Natural killer cell (primary cell): ENCODE data around the gene OSGIN1. TPM values are rescaled to one million over a fixed set of nuclear protein-coding genes. Genes with fewer than 3 reads are reported as not detected.

Experiments
- ATAC-seq, 3 donors: fragments of 150-1000 bp in 2 of 3; fragments of 200-7000 bp in 1 of 3; cut with Tn5 transposase; 1 replicate in 1 of 3; 2 replicates in 2 of 3; pipeline ENCODE4 v1.10.0; 2021; ENCODE audit warnings: mild to moderate bottlenecking in 2 of 3, moderate library complexity in 2 of 3
- DNase-seq, 2 donors: peaks; one replicate each; pipeline versions ENCODE4 v3.0.0 to v3.0.0-alpha.2; 2013 to 2021; ENCODE audit warnings: mixed read lengths in 1 of 2
- H3K27ac ChIP-seq: one replicate; pipeline ENCODE4 v1.5.1; 2013; ENCODE audit warnings: mild to moderate bottlenecking, low read length
- H3K27me3 ChIP-seq: one replicate; pipeline ENCODE4 v1.6.1; 2013; ENCODE audit warnings: low read length; ENCODE audit not compliant: control insufficient read depth, insufficient read depth
- H3K36me3 ChIP-seq: one replicate; pipeline ENCODE4 v1.6.1; 2013; ENCODE audit warnings: low read length; ENCODE audit not compliant: control insufficient read depth, insufficient read depth
- H3K4me1 ChIP-seq: one replicate; pipeline ENCODE4 v1.6.1; 2013; ENCODE audit warnings: low read length; ENCODE audit not compliant: control insufficient read depth, insufficient read depth
- H3K4me3 ChIP-seq: one replicate; pipeline ENCODE4 v1.5.1; 2013; ENCODE audit warnings: low read length
- H3K9me3 ChIP-seq: one replicate; pipeline ENCODE4 v1.6.1; 2013; ENCODE audit warnings: low read length; ENCODE audit not compliant: control insufficient read depth, insufficient read depth
- H3K27ac Mint-ChIP-seq, 2 donors: one replicate each; pipeline ENCODE4 v1.8.0; 2022; ENCODE audit warnings: mild to moderate bottlenecking in 2 of 2, mixed read lengths in 2 of 2, moderate library complexity in 1 of 2
- H3K27me3 Mint-ChIP-seq, 2 donors: one replicate each; pipeline ENCODE4 v1.8.0; 2022; ENCODE audit warnings: low read depth in 2 of 2, mixed read lengths in 2 of 2
- H3K36me3 Mint-ChIP-seq: one replicate; pipeline ENCODE4 v1.8.0; 2022; ENCODE audit warnings: mixed read lengths
- H3K4me1 Mint-ChIP-seq, 2 donors: one replicate each; pipeline ENCODE4 v1.8.0; 2022; ENCODE audit warnings: mixed read lengths in 2 of 2
- H3K4me3 Mint-ChIP-seq: one replicate; pipeline ENCODE4 v1.8.0; 2022; ENCODE audit warnings: mild to moderate bottlenecking, moderate library complexity, mixed read lengths
- H3K9me3 Mint-ChIP-seq, 2 donors: one replicate each; pipeline ENCODE4 v1.8.0; 2022; ENCODE audit warnings: mixed read lengths in 2 of 2
- CTCF ChIP-seq: fragments of 200-600 bp; IDR thresholded peaks from one replicate; pipeline ENCODE4 v1.8.0; 2022; ENCODE audit warnings: antibody characterized with exemption
- WGBS: methylation state at CpG from one replicate; pipeline ENCODE4 v1.1.7; 2013; ENCODE audit warnings: missing lambda C conversion rate; ENCODE audit not compliant: insufficient coverage; 5-methylcytosine and 5-hydroxymethylcytosine counted together
- intact Hi-C: fragments of 100-400 bp; cut with micrococcal nuclease; formaldehyde crosslinking; loops from one replicate; pipeline ENCODE4 v1.14.2; 2022
- total RNA-seq, 4 donors: library from RNA; stranded (reverse); fragments of 120-200 nt in 1 of 4; gene quantifications; one replicate each; pipeline versions ENCODE4 v1.2.3 to v1.2.4, GENCODE V29; 2013 to 2022

The OSGIN1 gene
- total RNA-seq, 3 donors from 2014 or later (not counting 1 experiment from before 2014, with no cell fraction given): 3.9 to 4.1 (median 4.0) TPM

DNA sequence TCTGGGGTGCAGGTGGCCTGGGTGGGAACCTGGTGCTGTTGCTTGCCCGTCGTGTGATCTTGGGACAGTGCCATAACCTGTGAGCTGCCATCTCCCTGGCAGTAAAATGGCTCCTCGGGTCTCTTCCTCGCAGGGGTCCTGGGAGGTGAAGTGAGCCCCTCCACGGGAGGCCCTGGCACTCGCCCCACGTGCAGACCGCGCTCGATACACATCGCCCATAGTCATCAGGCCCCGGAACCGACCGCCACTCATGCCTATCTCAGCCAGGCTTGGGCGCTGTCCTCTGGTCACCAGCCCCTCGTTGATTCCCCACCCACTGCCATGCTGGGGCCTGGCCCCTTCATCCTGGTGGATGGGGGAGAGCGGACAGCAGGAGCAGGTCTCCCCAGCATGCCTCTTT lies 21.5 kb upstream of the OSGIN1 start:
- Histone ChIP-seq H3K9me3 (no peaks in the 10 kb centered on the region), H3K4me1 (peaks cover 18% of the 10 kb centered on the region), H3K36me3 (no peaks in the 10 kb centered on the region), H3K27me3 (no peaks in the 10 kb centered on the region), H3K27ac (no peak overlapping the region), H3K4me3 (no peak overlapping the region)
- 95% methylated on average over 17 of the region's 17 CpGs for WGBS
- no peak overlapping the region for H3K27ac Mint-ChIP-seq
- ATAC-seq: no peak
- peaks cover 9 to 20% of the 10 kb centered on the region in 2 donors for H3K4me1 Mint-ChIP-seq
- H3K9me3 Mint-ChIP-seq: no peaks in the 10 kb centered on the region
- no peak overlapping the region for H3K4me3 Mint-ChIP-seq
- no peak for TF ChIP-seq CTCF
- intact Hi-C loops: no loop called here
- H3K27me3 Mint-ChIP-seq: no peaks in the 10 kb centered on the region
- DNase-seq: no peak
- H3K36me3 Mint-ChIP-seq: no peaks in the 10 kb centered on the region

- Mint-ChIP-seq H3K36me3 (no peaks in the 10 kb centered on the region), H3K4me3 (no peak overlapping the region), H3K27ac (no peak overlapping the region), H3K9me3 (no peaks in the 10 kb centered on the region), H3K4me1 (peaks cover 9 to 18% of the 10 kb centered on the region in 2 donors), H3K27me3 (no peaks in the 10 kb centered on the region)
- H3K9me3 ChIP-seq: no peaks in the 10 kb centered on the region
- no peaks in the 10 kb centered on the region for H3K36me3 ChIP-seq
- peaks cover 12% of the 10 kb centered on the region for H3K4me1 ChIP-seq
- H3K27me3 ChIP-seq: no peaks in the 10 kb centered on the region
- no peak for TF ChIP-seq CTCF
- DNase-seq (no peak), ATAC-seq (no peak)
- 94% methylated on average over 11 of the region's 11 CpGs for WGBS
- no peak overlapping the region for H3K27ac ChIP-seq
- no peak overlapping the region for H3K4me3 ChIP-seq
- intact Hi-C loops: no loop called here
These were observed 20.7 kb upstream of the OSGIN1 start for GRCh38 chr16:83932304-83932703.

DNA sequence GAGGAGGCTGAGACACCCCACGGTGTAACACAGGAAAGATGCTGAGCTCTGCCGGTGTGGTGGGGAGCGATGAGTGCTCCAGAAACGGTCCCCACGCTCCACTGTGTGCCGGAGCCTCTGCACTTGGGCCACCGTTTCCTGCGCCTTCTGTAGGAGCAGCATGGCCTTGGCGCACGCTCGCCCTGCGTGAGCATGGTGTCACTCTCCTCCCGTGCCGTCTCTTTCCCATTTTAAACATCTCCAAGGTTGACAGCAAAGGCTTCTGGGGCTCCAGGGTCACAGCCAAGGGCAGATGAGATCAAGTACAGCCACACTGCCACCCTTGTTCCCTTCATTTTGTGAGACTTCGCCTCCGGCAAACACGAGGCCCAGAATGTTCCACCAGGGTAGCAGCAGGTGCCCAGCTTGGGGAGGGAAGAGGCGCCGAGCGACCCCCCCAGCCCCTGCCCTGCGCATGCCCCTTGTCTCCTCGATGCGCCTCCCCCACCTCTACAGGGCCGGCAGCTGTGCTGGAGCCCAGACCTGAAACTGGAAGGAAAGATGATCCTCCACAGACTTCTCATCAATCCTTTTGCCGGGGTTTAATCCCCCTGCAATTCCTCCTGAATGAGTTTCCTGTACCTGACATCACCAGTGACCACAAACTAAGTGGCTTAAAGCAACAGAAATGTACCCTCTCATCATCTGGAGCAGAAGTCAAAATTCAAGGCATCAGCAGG lies 19.9 kb upstream of the OSGIN1 start:
- H3K9me3 ChIP-seq: no peaks in the 10 kb centered on the region
- H3K4me3 ChIP-seq: no peak overlapping the region
- WGBS: 89% methylated on average over 22 of the region's 25 CpGs
- ATAC-seq (no peak), DNase-seq (no peak)
- peaks cover 8% of the 10 kb centered on the region for H3K4me1 ChIP-seq
- Mint-ChIP-seq H3K4me1 (peaks cover 9 to 13% of the 10 kb centered on the region in 2 donors), H3K36me3 (no peaks in the 10 kb centered on the region), H3K27me3 (no peaks in the 10 kb centered on the region), H3K27ac (no peak overlapping the region), H3K4me3 (no peak overlapping the region), H3K9me3 (no peaks in the 10 kb centered on the region)
- H3K27me3 ChIP-seq: no peaks in the 10 kb centered on the region
- intact Hi-C loops: no loop called here
- H3K36me3 ChIP-seq: no peaks in the 10 kb centered on the region
- no peak for TF ChIP-seq CTCF
- H3K27ac ChIP-seq: no peak overlapping the region
